ENCODE data around the gene MED23.

Gene MED23

DNA sequence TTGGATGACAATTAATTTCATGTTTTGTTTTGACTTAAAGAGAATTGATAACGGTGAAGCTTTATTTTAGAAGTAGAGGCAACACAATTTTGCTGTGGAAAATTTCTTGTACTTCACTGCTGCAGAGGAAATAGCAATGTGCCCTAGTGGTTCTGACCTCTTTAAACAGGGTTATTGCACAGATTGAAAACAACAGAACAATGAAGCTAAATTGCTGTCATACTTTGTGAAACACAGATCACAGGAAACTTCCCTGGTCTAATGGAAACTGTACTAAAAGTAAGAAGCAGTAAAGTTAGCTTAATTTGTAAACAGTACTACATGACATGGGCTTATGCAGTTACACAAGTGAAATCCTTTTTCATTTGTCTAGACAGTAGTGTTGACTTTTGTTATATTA, 41.8 kb upstream of the MED23 start:
- TF ChIP-seq ZFP30 (CRISPR knock-in tag; IDR thresholded peaks at IDR 0.05): no peak
- ATAC-seq: no peak

DNA sequence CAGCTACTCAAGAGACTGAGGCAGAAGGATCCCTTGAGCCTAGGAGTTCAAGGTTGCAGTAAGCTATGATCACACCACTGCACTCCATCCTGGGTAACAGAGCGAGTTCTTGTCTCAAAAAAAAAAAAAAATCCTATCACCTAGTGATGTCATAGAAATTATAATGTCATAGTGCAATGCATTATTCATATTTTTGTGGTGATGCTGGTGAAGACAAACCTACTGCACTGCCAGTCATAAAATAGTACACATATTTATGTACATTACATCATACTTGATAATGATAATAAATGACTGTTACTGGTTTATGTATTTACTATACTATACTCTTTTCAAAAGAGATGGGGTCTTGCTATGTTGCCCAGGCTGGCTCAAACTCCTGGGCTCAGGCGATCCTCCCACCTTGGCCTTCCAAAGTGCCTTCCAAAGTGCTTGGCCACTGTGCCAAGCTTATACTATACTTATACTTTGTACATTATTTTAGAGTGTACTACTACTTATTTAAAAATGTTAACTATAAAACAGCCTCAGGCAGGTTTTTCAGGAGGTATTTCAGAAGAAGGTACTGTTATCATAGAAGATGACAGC, 35.6 kb upstream of the MED23 start:
- no peak for ATAC-seq
- TF ChIP-seq ZNF70 (CRISPR knock-in tag; IDR thresholded peaks at IDR 0.05): no peak
- TF ChIP-seq GLIS3 (CRISPR knock-in tag; IDR thresholded peaks at IDR 0.05): no peak
- no peak for TF ChIP-seq CSDC2 (CRISPR knock-in tag; IDR thresholded peaks at IDR 0.05)
- TF ChIP-seq ZC3H10 (CRISPR knock-in tag; IDR thresholded peaks at IDR 0.05): no peak
- TF ChIP-seq, protein P1, sequence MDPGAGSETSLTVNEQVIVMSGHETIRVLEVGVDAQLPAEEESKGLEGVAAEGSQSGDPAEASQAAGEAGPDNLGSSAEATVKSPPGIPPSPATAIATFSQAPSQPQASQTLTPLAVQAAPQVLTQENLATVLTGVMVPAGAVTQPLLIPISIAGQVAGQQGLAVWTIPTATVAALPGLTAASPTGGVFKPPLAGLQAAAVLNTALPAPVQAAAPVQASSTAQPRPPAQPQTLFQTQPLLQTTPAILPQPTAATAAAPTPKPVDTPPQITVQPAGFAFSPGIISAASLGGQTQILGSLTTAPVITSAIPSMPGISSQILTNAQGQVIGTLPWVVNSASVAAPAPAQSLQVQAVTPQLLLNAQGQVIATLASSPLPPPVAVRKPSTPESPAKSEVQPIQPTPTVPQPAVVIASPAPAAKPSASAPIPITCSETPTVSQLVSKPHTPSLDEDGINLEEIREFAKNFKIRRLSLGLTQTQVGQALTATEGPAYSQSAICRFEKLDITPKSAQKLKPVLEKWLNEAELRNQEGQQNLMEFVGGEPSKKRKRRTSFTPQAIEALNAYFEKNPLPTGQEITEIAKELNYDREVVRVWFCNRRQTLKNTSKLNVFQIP (CRISPR knock-in tag; IDR thresholded peaks at IDR 0.05; ENCODE audit: borderline replicate concordance, low read depth): no peak
- no peak for TF ChIP-seq ARNTL (CRISPR knock-in tag; IDR thresholded peaks at IDR 0.05; ENCODE audit: borderline replicate concordance, low read depth)
- TF ChIP-seq, protein P2, sequence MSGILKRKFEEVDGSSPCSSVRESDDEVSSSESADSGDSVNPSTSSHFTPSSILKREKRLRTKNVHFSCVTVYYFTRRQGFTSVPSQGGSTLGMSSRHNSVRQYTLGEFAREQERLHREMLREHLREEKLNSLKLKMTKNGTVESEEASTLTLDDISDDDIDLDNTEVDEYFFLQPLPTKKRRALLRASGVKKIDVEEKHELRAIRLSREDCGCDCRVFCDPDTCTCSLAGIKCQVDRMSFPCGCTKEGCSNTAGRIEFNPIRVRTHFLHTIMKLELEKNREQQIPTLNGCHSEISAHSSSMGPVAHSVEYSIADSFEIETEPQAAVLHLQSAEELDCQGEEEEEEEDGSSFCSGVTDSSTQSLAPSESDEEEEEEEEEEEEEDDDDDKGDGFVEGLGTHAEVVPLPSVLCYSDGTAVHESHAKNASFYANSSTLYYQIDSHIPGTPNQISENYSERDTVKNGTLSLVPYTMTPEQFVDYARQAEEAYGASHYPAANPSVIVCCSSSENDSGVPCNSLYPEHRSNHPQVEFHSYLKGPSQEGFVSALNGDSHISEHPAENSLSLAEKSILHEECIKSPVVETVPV (CRISPR knock-in tag; IDR thresholded peaks at IDR 0.05): no peak
- no peak for TF ChIP-seq ZNF8 (CRISPR knock-in tag; IDR thresholded peaks at IDR 0.05)
- TF ChIP-seq RARB (CRISPR knock-in tag; IDR thresholded peaks at IDR 0.05): no peak
- TF ChIP-seq PPARA (CRISPR knock-in tag; IDR thresholded peaks at IDR 0.05; ENCODE audit: borderline replicate concordance): no peak
- no peak for TF ChIP-seq TCF4 (CRISPR knock-in tag; IDR thresholded peaks at IDR 0.05; ENCODE audit: borderline replicate concordance)
- no peak for TF ChIP-seq ESRRG (CRISPR knock-in tag; IDR thresholded peaks at IDR 0.05)

DNA sequence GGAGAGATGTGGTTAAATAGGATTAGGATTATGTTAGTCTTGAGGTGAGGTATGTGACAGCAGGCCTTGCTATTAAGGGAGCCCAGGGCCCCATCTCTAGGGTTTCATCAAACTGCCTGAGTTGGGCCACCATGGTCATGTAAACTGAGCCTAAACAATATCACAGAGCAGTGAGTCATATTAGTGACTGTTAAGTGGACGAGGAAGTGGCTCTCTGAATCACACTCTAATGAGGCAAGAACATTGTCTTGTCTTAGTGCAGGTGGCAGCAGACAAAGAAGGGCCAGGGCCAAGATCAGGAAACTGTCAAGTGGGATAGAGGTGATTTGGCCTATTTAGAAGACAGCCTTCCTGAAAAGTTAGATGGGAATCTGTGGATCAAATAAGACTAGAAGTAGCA, 32.2 kb upstream of the MED23 start:
- TF ChIP-seq, protein P1 (CRISPR knock-in tag; IDR thresholded peaks at IDR 0.05; ENCODE audit: borderline replicate concordance, low read depth): no peak
- ATAC-seq: no peak

DNA sequence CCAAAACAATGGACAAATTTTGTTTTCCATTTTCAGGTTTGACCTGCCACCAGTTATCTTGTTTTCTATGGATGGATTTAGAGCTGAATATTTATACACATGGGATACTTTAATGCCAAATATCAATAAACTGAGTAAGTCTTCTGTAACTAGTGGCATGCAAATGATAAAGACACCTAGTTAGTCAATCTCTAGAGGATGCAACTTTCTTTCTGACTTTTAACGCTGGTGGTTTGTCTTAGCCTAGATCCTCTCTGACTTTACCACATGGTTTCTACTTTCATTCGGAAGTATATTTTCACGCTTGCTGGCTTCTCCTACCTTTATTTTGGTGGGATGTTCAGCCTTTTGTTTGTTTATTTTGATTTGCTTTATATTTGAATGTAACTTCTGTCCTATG, 30.2 kb upstream of the MED23 start:
- ATAC-seq: no peak
- TF ChIP-seq, protein P3, sequence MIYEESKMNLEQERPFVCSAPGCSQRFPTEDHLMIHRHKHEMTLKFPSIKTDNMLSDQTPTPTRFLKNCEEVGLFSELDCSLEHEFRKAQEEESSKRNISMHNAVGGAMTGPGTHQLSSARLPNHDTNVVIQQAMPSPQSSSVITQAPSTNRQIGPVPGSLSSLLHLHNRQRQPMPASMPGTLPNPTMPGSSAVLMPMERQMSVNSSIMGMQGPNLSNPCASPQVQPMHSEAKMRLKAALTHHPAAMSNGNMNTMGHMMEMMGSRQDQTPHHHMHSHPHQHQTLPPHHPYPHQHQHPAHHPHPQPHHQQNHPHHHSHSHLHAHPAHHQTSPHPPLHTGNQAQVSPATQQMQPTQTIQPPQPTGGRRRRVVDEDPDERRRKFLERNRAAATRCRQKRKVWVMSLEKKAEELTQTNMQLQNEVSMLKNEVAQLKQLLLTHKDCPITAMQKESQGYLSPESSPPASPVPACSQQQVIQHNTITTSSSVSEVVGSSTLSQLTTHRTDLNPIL (CRISPR knock-in tag; IDR thresholded peaks at IDR 0.05; ENCODE audit: low read depth): no peak
- TF ChIP-seq ZC3H10 (CRISPR knock-in tag; IDR thresholded peaks at IDR 0.05): no peak
- TF ChIP-seq, protein P4, sequence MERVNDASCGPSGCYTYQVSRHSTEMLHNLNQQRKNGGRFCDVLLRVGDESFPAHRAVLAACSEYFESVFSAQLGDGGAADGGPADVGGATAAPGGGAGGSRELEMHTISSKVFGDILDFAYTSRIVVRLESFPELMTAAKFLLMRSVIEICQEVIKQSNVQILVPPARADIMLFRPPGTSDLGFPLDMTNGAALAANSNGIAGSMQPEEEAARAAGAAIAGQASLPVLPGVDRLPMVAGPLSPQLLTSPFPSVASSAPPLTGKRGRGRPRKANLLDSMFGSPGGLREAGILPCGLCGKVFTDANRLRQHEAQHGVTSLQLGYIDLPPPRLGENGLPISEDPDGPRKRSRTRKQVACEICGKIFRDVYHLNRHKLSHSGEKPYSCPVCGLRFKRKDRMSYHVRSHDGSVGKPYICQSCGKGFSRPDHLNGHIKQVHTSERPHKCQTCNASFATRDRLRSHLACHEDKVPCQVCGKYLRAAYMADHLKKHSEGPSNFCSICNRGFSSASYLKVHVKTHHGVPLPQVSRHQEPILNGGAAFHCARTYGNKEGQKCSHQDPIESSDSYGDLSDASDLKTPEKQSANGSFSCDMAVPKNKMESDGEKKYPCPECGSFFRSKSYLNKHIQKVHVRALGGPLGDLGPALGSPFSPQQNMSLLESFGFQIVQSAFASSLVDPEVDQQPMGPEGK (CRISPR knock-in tag; IDR thresholded peaks at IDR 0.05; ENCODE audit: borderline replicate concordance): no peak
- no peak for TF ChIP-seq ZNF70 (CRISPR knock-in tag; IDR thresholded peaks at IDR 0.05)
- no peak for TF ChIP-seq ESRRG (CRISPR knock-in tag; IDR thresholded peaks at IDR 0.05)
- no peak for TF ChIP-seq GLIS3 (CRISPR knock-in tag; IDR thresholded peaks at IDR 0.05)
- TF ChIP-seq ZNF8 (CRISPR knock-in tag; IDR thresholded peaks at IDR 0.05): no peak
- TF ChIP-seq ZFP3 (CRISPR knock-in tag; IDR thresholded peaks at IDR 0.05): no peak
- no peak for TF ChIP-seq PPARA (CRISPR knock-in tag; IDR thresholded peaks at IDR 0.05; ENCODE audit: borderline replicate concordance)
- TF ChIP-seq, protein P2 (CRISPR knock-in tag; IDR thresholded peaks at IDR 0.05): no peak
- no peak for TF ChIP-seq ZFP30 (CRISPR knock-in tag; IDR thresholded peaks at IDR 0.05)
- TF ChIP-seq ZNF565 (CRISPR knock-in tag; conservative IDR thresholded peaks at IDR 0.05; ENCODE audit: low read depth): no peak
- no peak for TF ChIP-seq RARB (CRISPR knock-in tag; IDR thresholded peaks at IDR 0.05)
- no peak for TF ChIP-seq ARNTL (CRISPR knock-in tag; IDR thresholded peaks at IDR 0.05; ENCODE audit: borderline replicate concordance, low read depth)
- TF ChIP-seq BACH2 (CRISPR knock-in tag; IDR thresholded peaks at IDR 0.05; ENCODE audit: borderline replicate concordance): no peak
- no peak for TF ChIP-seq TOX (CRISPR knock-in tag; IDR thresholded peaks at IDR 0.05; ENCODE audit: borderline replicate concordance)
